NCI-H526 treated with DMSO at 0.1 percent for 48 hours (cell line): Measurements from ENCODE around the gene ARL10.

Source experiments
- DNase-seq: peaks from one replicate; lab custom pipeline; 2025; lab: John Stamatoyannopoulos, UW

The ARL10 gene

DNA sequence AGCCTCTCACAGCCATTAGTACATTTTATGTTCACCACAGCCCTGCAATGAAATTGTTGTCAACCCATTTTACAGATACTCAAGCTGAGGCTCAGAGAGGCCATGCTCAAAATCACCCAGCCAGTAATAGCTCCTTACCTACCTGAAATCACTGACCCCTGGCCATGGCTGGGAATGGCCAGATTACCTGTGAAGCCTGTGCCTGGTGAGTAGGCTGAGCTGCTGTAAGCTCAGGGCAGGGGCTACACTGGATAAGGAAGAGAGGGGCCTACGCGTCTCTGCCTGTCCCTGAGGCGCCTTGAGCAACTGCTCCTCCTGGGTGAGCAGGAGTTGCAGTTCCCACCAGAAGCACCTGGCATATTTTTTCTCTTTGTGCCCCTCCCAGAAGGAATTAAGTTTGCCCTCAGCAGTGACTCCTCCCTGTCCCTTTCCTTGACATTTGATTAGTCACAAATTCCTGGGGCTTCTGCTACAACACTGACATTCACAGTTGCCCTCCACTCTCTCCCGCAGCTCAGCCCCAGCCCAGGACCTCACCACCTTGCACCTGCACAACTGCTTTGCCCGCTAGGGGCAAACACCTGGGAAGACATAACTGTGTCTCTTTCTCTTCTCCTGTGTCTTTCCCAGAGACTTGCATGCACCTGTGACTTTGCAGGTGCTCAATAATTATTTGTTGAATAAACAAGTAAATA, 45.3 kb downstream of the ARL10 start:
- no peak for DNase-seq

DNA sequence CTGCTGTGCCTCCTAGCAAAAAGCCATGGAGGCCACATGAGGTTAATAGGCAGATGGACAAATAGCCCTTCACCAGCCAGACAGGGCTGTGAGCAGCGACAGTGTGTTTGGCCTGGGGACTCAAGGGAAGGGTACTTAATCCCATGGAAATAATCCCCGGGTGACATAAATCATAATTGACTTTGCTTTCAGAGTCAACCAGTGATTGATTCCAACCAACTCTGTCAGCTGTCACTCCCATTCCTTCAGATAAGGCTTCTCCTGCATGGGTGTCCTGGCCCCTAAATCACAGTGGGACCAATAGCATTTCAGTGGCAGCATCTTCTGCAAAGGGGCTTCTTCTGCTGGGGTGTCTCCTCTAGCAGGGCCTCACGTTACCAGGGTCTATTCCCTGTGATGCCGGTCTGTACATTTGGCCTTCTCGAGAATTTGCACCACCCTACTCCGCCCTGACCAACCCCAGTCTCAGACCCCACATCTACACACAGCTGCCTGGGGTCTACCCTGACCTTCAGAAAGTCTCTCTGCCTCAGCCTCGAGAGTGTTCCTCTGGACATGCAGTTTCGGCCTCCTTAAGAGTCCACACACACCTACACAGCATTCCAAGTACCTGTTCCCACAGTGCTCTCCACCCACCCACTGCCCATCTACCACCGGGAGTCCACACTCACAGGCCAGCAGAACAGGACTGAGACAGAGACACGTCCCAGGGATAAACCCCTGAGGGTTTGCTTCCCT, 47.4 kb downstream of the ARL10 start:
- DNase-seq: no peak

DNA sequence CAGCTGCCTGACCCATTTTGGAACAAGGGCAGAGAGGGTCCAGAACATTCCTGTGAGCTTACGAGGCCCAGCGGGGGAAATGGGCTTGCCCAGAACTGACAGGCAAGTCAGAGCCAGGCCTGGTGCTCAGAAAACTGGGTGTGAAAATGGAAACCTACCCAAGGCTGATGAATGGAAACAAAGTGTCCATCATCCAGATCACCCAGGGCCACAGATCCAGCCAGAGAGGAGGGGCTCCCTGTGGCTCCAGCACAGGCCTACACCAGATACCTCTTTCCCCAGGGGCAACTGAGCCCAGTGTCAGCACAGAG, 47.9 kb downstream of the ARL10 start:
- DNase-seq: no peak

DNA sequence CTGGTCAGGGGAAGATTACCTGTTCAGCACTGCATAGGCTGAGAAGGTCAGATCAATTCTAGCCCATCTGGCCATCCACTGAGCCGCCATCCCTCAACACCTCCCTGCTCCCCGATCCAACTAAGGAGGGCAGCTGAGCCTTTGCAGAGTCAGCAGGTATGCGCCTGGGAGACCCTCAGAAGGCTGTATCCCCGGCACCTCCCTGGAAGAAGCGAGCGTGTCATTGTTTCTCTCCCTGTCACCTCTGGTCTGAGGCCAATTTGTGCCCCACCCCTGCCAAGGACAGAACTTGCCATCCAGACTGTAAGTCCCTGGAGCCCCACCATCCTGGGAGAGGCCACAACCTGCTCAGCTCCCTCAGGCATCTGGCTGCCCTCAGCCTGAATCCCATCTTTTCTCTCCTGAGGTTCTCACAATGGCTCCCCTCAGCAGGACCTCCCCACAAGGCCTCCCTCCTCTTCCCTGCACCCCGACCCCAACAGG, 48.5 kb downstream of the ARL10 start:
- DNase-seq: no peak

DNA sequence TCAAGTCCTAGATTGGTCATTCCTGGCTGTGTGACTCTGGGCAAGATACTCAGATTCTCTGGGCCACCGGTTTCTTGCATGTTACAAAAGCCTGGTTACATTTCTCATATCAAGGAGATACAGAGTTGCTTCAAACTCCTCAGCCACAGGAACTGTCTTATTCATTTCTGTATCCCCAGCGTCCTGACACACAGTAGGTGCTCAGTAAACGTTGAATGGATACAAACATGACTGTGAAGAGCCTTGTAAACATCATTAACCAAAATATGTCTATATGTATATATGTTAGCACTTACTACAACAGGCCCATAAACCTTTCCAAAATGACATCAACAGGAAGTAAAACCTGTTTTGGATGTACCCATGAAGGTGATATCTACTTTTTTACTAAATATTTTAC, 49.4 kb downstream of the ARL10 start:
- DNase-seq: no peak

DNA sequence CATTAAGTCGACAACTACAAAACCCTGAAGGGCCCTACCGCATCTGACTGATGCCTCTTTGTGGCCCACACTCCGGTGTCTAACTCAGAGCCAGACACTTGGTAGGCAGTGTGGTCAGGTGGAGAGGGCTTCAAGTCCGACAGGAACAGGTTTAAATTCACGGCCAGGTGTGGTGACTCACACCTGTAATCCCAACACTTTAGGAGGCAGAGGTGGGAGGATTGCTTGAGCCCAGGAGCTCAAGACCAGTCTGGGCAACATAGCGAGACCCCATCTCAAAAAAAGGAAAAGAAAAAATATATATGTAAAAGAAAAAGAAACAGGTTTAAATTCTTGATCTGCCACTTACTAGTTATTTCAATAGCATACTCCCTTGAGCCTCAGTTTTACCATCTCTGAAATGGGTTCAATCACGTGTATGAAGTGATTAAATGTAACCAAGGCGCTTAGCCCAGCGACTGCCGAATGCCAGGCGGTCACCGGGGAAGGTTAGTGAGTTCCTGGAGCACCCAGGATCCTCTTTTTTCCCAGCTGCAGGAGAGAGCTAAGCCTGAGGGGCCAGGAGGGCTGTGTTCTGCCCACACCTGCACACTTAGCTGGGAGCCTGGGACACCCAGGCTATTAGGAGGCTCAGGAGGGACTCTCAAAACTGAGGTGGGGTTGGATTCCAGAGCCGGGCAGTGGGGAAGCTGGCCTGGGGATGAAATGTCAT, 50.1 kb downstream of the ARL10 start:
- DNase-seq: no peak

DNA sequence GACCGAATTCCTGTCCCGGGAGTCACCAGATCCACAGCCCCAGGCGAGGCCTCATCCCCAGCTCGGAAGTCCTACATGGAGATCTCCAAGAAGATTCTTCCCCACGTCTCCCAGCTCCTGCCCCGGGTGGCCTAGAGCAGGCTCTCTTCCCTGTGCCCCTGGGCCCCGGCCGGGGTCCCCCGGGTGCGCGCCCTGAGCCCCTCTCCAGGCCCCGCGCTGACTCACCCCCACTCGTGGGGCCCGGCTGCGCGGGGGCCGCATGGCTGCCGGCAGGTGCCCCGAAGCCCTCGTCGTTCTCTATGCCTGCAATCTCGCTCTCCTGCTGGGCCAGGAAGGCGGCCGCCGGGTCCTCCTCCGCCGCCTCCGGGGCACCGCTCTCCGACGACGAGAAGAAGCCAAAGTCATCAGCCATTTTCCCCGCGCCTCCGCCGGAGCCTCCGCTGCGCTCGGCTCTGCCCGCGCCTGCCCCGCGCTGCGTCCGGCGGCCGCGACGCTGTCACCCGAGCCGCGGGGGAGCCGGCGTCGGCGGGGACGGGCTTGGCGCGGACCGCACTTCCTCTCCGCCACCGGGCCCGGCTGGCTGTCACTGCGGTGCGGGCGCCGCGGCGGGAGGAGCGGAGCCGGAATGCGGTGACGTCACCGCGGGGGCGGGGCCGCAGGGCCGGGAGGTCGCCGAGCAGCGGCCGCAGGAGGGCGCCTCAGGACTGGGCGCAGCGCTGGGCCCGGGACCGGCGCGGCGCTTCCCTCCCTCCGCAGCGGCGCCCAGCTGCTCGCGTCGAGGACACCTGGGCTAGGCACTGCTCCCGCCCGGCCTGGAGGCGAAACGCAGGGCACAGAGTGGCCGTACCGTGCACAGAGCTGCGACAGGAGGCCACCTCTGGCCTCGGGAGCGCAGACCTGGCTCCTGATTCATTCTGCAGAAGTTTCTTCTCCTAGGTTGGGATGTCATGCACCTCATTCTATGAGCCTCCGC, 51.0 kb downstream of the ARL10 start, which contains the start of gene CLTB:
CLTB (minus strand) TSS at position 588 of the 973 bp plus-strand sequence; CDS start at position 412, 176 bp downstream.
- DNase-seq: peak; percentile 50

DNA sequence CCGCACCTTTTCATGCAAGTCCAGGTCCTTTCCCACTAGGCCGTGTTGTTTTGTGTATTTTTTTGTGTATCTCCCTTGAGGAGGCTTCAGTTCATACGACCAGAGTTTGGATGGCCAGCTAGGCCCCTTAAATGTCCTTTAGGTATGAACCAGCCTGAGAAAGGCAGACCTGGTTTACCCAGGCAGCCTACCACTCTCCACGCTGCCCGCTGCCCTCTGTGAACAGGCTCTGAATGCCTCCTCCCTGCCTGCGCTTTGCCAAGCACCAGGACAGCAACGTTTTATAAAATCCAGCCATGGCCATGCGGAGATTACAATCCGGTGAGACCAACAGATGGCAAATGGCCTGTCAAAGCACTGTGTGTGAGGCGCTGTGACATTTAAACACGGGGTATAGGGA, 51.7 kb downstream of the ARL10 start:
- DNase-seq: no peak

DNA sequence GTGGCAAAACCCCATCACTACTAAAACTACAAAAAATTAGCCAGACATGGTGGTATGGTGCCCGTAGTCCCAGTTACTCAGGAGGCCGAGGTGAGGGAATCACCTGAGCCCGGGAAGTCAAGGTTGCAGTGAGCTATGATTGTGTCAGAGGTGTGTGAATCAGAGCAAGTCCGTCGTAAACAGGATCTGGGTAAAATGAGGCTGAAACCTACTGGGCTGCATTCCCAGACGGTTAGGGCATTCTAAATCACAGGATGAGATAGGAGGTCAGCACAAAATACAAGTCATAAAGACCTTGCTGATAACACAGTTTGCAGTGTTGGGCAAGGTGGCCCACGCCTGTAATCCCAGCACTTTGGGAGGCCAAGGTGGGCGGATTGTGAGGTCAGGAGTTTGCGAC, 53.0 kb downstream of the ARL10 start:
- DNase-seq: no peak

DNA sequence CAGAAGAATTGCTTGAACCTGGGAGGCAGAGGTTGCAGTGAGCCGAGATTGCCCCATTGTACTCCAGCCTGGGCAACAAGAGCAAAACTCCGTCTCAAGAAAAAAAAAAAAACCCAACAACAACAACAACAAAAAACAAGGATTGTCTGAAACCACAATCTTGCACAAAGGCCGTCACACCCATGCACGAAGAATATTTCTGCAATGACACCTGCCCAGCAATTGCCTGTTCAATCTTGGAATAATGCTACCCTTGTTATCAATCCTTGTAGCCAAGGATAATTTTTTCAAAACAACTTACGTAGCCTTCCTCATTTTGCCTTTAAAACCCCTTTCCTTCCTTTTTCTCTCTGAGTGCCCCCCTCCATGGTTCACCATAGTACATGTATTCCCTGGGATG, 54.8 kb downstream of the ARL10 start:
- no peak for DNase-seq

DNA sequence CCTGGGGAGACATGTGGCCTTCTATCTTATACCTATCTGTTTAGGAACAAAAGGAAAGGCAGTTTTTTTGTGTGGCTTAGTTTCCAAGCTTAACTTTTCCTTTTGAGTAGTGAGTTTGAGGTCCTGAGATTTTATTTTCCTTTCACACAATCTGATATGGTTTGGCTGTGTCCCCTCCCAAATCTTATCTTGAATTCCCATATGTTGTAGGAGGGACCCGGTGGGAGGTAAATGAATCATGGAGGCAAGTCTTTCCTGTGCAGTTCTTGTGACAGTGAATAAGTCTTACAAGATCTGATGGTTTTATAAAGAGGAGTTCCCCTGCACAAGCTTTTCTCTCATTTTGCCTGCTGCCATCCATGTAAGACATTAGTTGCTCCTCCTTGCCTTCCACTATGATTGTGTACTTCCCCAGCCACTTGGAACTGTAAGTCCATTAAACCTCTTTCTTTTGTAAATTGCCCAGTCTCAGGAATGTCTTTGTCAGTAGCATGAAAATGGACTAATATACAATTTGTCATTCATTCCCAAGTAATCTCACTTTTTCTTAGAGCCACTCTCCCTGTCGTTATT, 55.8 kb downstream of the ARL10 start:
- DNase-seq: no peak

DNA sequence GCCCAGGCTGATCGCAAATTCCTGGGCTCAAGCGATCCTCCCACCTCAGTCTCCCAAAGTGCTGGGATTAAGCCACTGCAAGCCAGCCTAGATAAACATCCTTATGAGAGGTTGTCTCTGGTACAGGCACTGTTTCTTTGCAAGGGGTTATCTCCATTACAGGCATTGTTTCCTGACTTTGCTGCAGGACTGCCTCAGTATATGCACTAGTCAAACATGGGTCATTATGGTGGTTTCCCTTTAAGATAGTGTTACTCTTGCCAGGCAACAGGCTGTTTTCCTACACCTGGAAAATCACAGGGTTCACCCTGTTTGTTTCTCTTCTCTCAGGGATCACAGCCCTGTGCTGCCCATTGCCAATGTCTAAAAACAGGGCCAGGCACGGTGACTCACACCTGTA, 58.9 kb downstream of the ARL10 start:
- DNase-seq: no peak

DNA sequence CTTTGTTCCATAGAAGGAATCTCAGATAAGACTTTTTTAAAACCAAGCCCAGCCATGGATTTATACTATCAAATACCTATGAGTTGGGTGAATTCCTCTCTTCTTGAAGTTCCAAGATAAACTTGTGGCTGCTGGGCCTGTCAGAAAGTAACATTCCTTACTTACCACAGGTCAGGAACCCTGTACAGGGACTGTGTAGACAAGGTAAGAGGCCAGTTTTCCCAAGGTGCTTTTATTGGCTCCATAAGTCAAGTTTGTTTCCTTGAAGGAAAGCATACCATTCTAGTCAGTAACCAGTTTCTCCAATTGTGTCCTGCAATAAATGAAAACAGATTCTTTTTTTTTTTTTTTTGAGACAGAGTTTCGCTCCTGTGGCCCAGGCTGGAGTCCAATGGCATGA, 59.9 kb downstream of the ARL10 start:
- DNase-seq: no peak

DNA sequence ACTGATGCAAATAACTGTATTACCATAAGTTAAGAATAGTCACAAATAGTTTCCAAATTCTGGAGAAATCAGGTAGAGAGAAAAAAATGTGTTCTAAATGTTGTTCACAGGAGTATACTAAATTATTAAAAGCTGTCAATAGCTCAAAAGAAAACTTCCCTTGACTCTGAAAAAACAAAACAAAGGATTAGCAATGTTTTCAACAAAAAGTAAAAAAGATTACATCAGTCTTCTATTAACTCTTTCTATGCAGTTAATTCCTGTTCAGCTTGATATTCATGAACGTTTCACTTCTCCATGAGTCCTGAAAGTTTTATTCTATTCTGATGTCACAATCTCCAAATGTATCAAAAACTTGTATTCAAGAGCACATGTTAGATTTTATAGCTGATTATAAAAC, 60.5 kb downstream of the ARL10 start:
- DNase-seq: no peak

DNA sequence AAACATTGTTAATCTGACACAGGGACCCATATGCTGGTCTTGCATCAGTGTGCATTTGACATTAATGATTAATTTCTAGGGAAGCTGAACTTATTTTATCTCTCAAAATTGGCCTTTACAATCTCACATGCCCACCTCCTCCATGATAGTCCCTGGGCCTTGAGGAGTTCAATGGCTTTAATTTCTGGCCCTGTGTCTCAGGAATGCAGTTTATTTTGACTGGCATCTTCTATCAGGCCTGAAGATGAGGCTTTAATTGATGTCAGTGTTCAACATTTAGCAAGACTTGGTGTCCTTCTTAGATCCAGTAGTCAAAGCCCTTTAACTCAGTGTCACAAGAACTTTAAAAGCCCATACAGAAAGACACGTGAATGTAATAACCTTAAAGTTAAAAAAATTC, 61.6 kb downstream of the ARL10 start:
- no peak for DNase-seq

DNA sequence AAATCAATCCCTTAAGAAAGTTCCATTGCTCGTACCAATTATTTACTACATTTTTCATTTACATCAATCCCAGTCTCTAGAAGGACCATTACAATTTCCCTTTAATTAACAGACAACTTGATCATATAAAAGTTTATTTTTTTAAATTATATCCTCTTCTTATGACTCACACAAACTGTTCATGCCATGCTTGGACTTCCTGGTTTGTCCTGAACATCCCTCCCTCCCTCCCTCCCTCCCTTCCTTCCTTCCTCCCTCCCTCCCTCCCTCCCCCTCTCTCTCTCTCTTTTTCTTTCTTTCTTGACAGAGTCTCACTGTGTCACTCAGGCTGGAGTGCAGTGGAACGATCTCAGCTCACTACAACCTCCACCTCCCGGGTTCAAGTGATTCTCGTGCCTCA, 62.7 kb downstream of the ARL10 start:
- no peak for DNase-seq

DNA sequence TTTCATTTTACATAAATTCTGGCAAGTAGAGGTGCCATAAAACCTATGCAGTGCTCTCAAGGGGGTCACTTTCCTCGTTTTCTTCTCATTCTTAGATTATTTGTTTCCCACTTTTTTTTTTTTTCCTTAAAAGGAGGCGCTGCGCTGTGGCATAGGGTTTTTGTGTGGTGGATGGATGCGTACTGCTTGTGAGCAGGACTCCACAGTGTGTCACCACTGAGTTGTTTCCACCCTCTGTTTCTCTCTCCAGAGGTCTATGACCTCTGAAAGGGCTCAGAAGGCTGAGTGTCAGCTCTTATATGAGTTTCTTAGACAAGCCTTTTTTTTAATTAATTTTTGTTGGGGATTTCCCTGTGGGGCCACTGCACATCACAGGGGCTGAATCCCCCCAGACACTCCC, 64.7 kb downstream of the ARL10 start:
- DNase-seq: no peak
